Measurements from ENCODE around the gene TMEM61. TPM values are rescaled to one million over a fixed set of nuclear protein-coding genes. Genes with fewer than 3 reads are reported as not detected.

The TMEM61 gene
- total and polyA plus RNA-seq, 2 of the 8 experiments (the other 6 are each of a cell fraction or from before 2014, with no cell fraction given) = 0.54 to 1.4 TPM

- ChIA-PET CTCF (ENCODE audit: partially characterized antibody) (interaction anchor here (0.6 to 18.4 kb wide), 10 partner anchors 9 to 46 kb away, joined by 3 to 436 read pairs (median 6); partner anchors contain the start of gene BSND), POLR2A (ENCODE audit: partially characterized antibody) (interaction anchor here (1.3 kb wide), 1 partner anchor 9 kb away, joined by 3 read pairs; no protein-coding TSS in a partner anchor)
- Histone ChIP-seq H4K91ac (replicated peaks; ENCODE audit: insufficient read length, low read length) (no peak overlapping the region), H3K4me3 (ENCODE audit: extremely low read depth in 1 of 4, insufficient read depth in 2 of 4, low read depth in 3 of 4, low read length in 4 of 4) (no peak overlapping the region), H2BK120ac (replicated peaks; ENCODE audit: low read depth, low read length) (no peak overlapping the region), H2AK5ac (ENCODE audit: low read depth, low read length) (no peak overlapping the region), H3K14ac (ENCODE audit: insufficient read length) (no peak overlapping the region), H4K8ac (ENCODE audit: extremely low read depth, insufficient read depth, low read length) (peak overlapping the region; percentile 41), H3K18ac (ENCODE audit: extremely low read depth, low read length) (no peak overlapping the region), H3K56ac (replicated peaks; ENCODE audit: insufficient read length, low read depth, low read length) (no peak overlapping the region), H3K79me1 (ENCODE audit: low read depth, low read length) (no peaks in the 10 kb centered on the region), H2BK5ac (ENCODE audit: low read depth, low read length) (no peak overlapping the region), H2BK15ac (ENCODE audit: low read length) (no peak overlapping the region), H3K36me3 (ENCODE audit: control insufficient read depth in 2 of 4, insufficient read depth in 4 of 4, low read length in 3 of 4) (no peaks in the 10 kb centered on the region), H3K9me3 (ENCODE audit: insufficient read depth in 2 of 2, low read depth in 1 of 2, low read length in 1 of 2) (no peaks in the 10 kb centered on the region), H2BK20ac (ENCODE audit: low read length) (0 out of 2 replicates have a peak overlapping the region, but pooled peaks have one; percentile 67), H2BK12ac (ENCODE audit: low read depth, low read length) (no peak overlapping the region), H3K4me1 (replicated peaks in 1 of 4; ENCODE audit: control insufficient read depth in 3 of 4, insufficient read depth in 4 of 4, low read length in 3 of 4) (peaks cover 0 to 4% (median 3%) of the 10 kb centered on the region in 4 experiments; a peak in 3 of 7 replicates), H4K20me1 (replicated peaks in 1 of 2; ENCODE audit: control insufficient read depth in 1 of 2, insufficient read depth in 2 of 2, low read length in 2 of 2) (no peaks in the 10 kb centered on the region), H4K5ac (ENCODE audit: insufficient read length, low read depth, low read length) (no peak overlapping the region), H3K27ac (ENCODE audit: low read depth, low read length) (no peak overlapping the region), H3K23me2 (ENCODE audit: low read depth, low read length) (no peaks in the 10 kb centered on the region), H3K4me2 (ENCODE audit: insufficient read depth in 1 of 2, low read depth in 2 of 2, low read length in 2 of 2) (no peak overlapping the region), H3K79me2 (ENCODE audit: control insufficient read depth in 1 of 2, insufficient read depth in 2 of 2, low read length in 2 of 2) (no peaks in the 10 kb centered on the region), H3K23ac (ENCODE audit: insufficient read length) (no peak overlapping the region), H3K9ac (replicated peaks in 1 of 4; ENCODE audit: extremely low read depth in 1 of 4, low read depth in 3 of 4, low read length in 3 of 4) (no peak overlapping the region), H2AFZ (ENCODE audit: low read length) (no peak overlapping the region), H3K27me3 (replicated peaks in 1 of 4; ENCODE audit: control insufficient read depth in 3 of 4, extremely low read depth in 1 of 4, insufficient read depth in 3 of 4, low read length in 3 of 4) (no peaks in the 10 kb centered on the region; a peak in 1 of 7 replicates), H3K4ac (replicated peaks; ENCODE audit: insufficient read length, low read depth, low read length) (no peak overlapping the region)
- no peak for DNase-seq (ENCODE audit: low read depth in 1 of 2, low spot score in 2 of 2)
- WGBS, 2 experiments (ENCODE audit: extremely low coverage in 1 of 2, insufficient coverage in 1 of 2, insufficient read length in 1 of 2, insufficient replicate concordance in 2 of 2, low coverage in 1 of 2, low lambda C conversion rate in 2 of 2, missing lambda C conversion rate in 1 of 2) = 89% methylated on average over 8 of the region's 8 CpGs; no CpG with 5 or more reads in 1 of the 2 experiments
- FAIRE-seq = no peak
- TF ChIP-seq E2F6 (IDR thresholded peaks at IDR 0.05) (no peak), NANOG (IDR thresholded peaks at IDR 0.05; ENCODE audit: insufficient read depth, low read depth, low read length, poor library complexity, severe bottlenecking) (no peak), KDM5A (IDR thresholded peaks at IDR 0.05; ENCODE audit: low read length) (no peak), SP4 (IDR thresholded peaks at IDR 0.05; ENCODE audit: low read length) (no peak), EGR1 (IDR thresholded peaks at IDR 0.05; ENCODE audit: borderline replicate concordance, low read depth, low read length) (no peak), EP300 (IDR thresholded peaks at IDR 0.05; ENCODE audit: borderline replicate concordance in 1 of 2, low read depth in 2 of 2, low read length in 2 of 2) (no peak), RAD21 (IDR thresholded peaks at IDR 0.05 in 1 of 2, conservative IDR thresholded peaks at IDR 0.05 in 1 of 2; ENCODE audit: low read depth in 2 of 2, low read length in 2 of 2) (no peak), TEAD4 (IDR thresholded peaks at IDR 0.05; ENCODE audit: low read depth, low read length) (no peak), SRF (IDR thresholded peaks at IDR 0.05; ENCODE audit: low read depth, low read length) (no peak), GABPA (IDR thresholded peaks at IDR 0.05; ENCODE audit: borderline replicate concordance, insufficient read depth, low read length) (no peak)
Measured at GRCh38 chr1:54987919-54988705, 7.7 kb downstream of the TMEM61 start.

All from H1 (cell line).